Measurements from ENCODE around the gene ADAMTS17. TPM values are rescaled to one million over a fixed set of nuclear protein-coding genes. Genes with fewer than 3 reads are reported as not detected.

The ADAMTS17 gene
- total RNA-seq, 1 experiment from 2014 or later: 0.15 TPM

- TF ChIP-seq CTCF (conservative IDR thresholded peaks at IDR 0.05; ENCODE audit: low read depth, low read length) (no peak), EZH2 (IDR thresholded peaks at IDR 0.05; ENCODE audit: borderline replicate concordance, low read depth, low read length, poor library complexity, severe bottlenecking) (no peak)
- H3K27me3 ChIP-seq (replicated peaks; ENCODE audit: insufficient read depth, low read depth, low read length, poor library complexity): no peaks in the 10 kb centered on the region
- no peaks in the 10 kb centered on the region for H3K36me3 ChIP-seq (ENCODE audit: insufficient read depth, low read length, poor library complexity, severe bottlenecking)
- no peak for DNase-seq (ENCODE audit: low spot score)
- no peak overlapping the region for H3K27ac ChIP-seq (ENCODE audit: low read depth, low read length, poor library complexity, severe bottlenecking)
- BruUV-seq (replicated peaks): no TSS peak
- H3K4me3 ChIP-seq (ENCODE audit: low read depth, low read length, poor library complexity, severe bottlenecking): no peak overlapping the region
- no peaks in the 10 kb centered on the region for H3K9me3 ChIP-seq (ENCODE audit: low read depth, low read length, poor library complexity, severe bottlenecking)
- H3K4me1 ChIP-seq (ENCODE audit: insufficient read depth, low read length, poor library complexity, severe bottlenecking): no peaks in the 10 kb centered on the region
- CTCF ChIA-PET: no interaction called here
- POLR2A ChIA-PET (ENCODE audit: low non-redundant PET): no interaction called here
- intact Hi-C loops (cut with micrococcal nuclease; ENCODE audit: unreplicated experiment): no loop called here
Measured at GRCh38 chr15:100224206-100225185, 117.3 kb downstream of the ADAMTS17 start.

GRCh38 chr15:100222349-100222715 lies 119.4 kb downstream of the ADAMTS17 start:
- Histone ChIP-seq H3K4me1 (ENCODE audit: insufficient read depth, low read length, poor library complexity, severe bottlenecking) (no peaks in the 10 kb centered on the region), H3K36me3 (ENCODE audit: insufficient read depth, low read length, poor library complexity, severe bottlenecking) (no peaks in the 10 kb centered on the region), H3K9me3 (ENCODE audit: low read depth, low read length, poor library complexity, severe bottlenecking) (no peaks in the 10 kb centered on the region), H3K27me3 (replicated peaks; ENCODE audit: insufficient read depth, low read depth, low read length, poor library complexity) (no peaks in the 10 kb centered on the region), H3K4me3 (ENCODE audit: low read depth, low read length, poor library complexity, severe bottlenecking) (no peak overlapping the region), H3K27ac (ENCODE audit: low read depth, low read length, poor library complexity, severe bottlenecking) (no peak overlapping the region)
- ChIA-PET POLR2A (ENCODE audit: low non-redundant PET) (no interaction called here), CTCF (no interaction called here)
- DNase-seq (ENCODE audit: low spot score): no peak
- intact Hi-C loops (cut with micrococcal nuclease; ENCODE audit: unreplicated experiment): no loop called here
- TF ChIP-seq EZH2 (IDR thresholded peaks at IDR 0.05; ENCODE audit: borderline replicate concordance, low read depth, low read length, poor library complexity, severe bottlenecking): no peak
- TF ChIP-seq CTCF (conservative IDR thresholded peaks at IDR 0.05; ENCODE audit: low read depth, low read length): no peak
- BruUV-seq (replicated peaks): no TSS peak

DNA sequence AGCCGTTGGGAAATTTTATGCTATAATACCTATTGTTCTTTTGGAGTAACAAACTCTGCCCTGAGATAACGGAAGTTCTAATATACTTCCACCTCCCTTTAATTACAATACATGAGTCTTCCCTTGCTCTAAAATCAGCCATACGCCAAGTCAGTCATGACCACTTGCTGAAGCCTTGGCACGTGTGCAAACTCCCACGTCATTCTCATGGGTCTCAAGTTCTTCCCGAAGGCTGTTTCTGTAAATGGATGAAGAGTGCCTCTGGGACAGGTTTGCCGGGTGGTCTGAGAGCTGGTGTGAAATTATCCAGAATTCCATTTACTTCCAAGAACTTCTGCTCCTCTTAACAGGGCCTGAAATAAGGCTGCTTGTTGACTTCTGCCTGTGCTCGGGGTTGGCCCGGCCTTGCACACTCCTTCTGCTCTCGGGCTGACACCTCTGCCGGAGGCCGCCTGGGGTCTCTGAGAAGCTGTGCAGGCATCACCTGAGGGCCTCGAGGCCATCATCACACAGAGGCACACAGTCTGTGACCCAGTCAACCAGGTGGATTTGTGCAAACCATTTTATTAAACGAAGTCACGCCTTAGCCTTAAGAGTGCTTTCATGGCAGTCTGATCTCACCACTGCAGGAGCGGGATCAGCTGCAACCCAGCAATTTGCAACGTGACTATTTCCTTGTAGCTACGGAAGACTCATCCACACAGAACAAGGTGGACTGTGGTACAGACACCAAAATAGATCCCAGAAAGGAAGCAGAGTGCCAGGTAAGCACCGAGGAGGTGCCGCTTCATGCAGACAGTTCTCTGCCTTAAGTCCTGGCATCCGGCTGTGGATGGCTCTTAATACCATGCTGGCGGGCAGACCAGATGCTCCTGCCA lies 120.1 kb downstream of the ADAMTS17 start:
- no peaks in the 10 kb centered on the region for H3K4me1 ChIP-seq (ENCODE audit: insufficient read depth, low read length, poor library complexity, severe bottlenecking)
- H3K36me3 ChIP-seq (ENCODE audit: insufficient read depth, low read length, poor library complexity, severe bottlenecking): no peaks in the 10 kb centered on the region
- DNase-seq (ENCODE audit: low spot score): no peak
- TF ChIP-seq CTCF (conservative IDR thresholded peaks at IDR 0.05; ENCODE audit: low read depth, low read length) (no peak), EZH2 (IDR thresholded peaks at IDR 0.05; ENCODE audit: borderline replicate concordance, low read depth, low read length, poor library complexity, severe bottlenecking) (no peak)
- no TSS peak for BruUV-seq (replicated peaks)
- no peak overlapping the region for H3K27ac ChIP-seq (ENCODE audit: low read depth, low read length, poor library complexity, severe bottlenecking)
- intact Hi-C loops (cut with micrococcal nuclease; ENCODE audit: unreplicated experiment): no loop called here
- no peak overlapping the region for H3K4me3 ChIP-seq (ENCODE audit: low read depth, low read length, poor library complexity, severe bottlenecking)
- CTCF ChIA-PET: no interaction called here
- POLR2A ChIA-PET (ENCODE audit: low non-redundant PET): no interaction called here
- H3K27me3 ChIP-seq (replicated peaks; ENCODE audit: insufficient read depth, low read depth, low read length, poor library complexity): no peaks in the 10 kb centered on the region
- no peaks in the 10 kb centered on the region for H3K9me3 ChIP-seq (ENCODE audit: low read depth, low read length, poor library complexity, severe bottlenecking)
